ENCODE measurements around the gene SLC25A1. TPM values are rescaled to one million over a fixed set of nuclear protein-coding genes. Genes with fewer than 3 reads are reported as not detected.
"Not testable (repeated sequence)": the region's sequence is repeated elsewhere in the genome, so short reads cannot be mapped to it uniquely, and the experiment has no call there.

SLC25A1 gene
- total RNA-seq, 1 experiment from 2014 or later: 81.6 TPM

DNA sequence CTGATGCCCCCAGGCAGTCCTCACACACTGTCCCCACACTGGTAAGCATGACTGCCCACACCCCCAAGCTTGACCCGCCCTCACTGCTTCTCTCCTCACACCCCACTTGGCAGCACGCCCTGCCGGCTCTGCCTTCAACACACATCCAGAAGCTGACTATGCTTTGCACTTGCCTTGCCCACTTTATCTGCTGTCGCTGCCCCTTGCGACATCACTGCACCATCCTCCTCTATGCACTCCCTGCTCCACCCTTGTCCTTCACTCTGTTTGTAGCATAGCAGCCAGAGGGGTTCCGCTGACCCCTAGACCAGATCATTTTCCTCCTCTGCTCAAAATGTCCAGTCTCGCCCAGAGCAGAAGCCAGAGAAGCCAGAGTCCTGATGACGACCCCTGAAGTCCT lies 25.3 kb upstream of the SLC25A1 start:
- no peaks in the 10 kb centered on the region for H3K79me2 ChIP-seq (ENCODE audit: low read length)
- no peaks in the 10 kb centered on the region for H3K4me1 ChIP-seq (ENCODE audit: insufficient read depth, low read length)
- no peak for TF ChIP-seq EZH2 (IDR thresholded peaks at IDR 0.05; ENCODE audit: low read length, unreplicated experiment)
- no peaks in the 10 kb centered on the region for H3K27me3 ChIP-seq (ENCODE audit: low read length)
- ATAC-seq (no peak), DNase-seq (no peak)
- H3K9me2 ChIP-seq (replicated peaks; ENCODE audit: low read length): no peaks in the 10 kb centered on the region
- POLR2A ChIA-PET (ENCODE audit: unreplicated experiment): no interaction called here
- no peak overlapping the region for H3K4me2 ChIP-seq (ENCODE audit: low read length)
- H3F3A ChIP-seq (ENCODE audit: low read length, unreplicated experiment): no peaks in the 10 kb centered on the region
- no peaks in the 10 kb centered on the region for H3K36me3 ChIP-seq (ENCODE audit: low read depth, low read length)
- no TSS peak for BruUV-seq (replicated peaks)
- intact Hi-C loops (cut with micrococcal nuclease): no loop called here
- CTCF ChIA-PET: no interaction called here
- H2AFZ ChIP-seq (ENCODE audit: low read length): no peak overlapping the region
- H4K20me1 ChIP-seq (ENCODE audit: low read length): no peaks in the 10 kb centered on the region
- H3K27ac ChIP-seq (ENCODE audit: low read length): no peak overlapping the region
- no peak overlapping the region for H3K9ac ChIP-seq (ENCODE audit: low read length)
- H3K4me3 ChIP-seq (ENCODE audit: low read length): no peak overlapping the region
- no peaks in the 10 kb centered on the region for H3K9me3 ChIP-seq (ENCODE audit: low read length)

DNA sequence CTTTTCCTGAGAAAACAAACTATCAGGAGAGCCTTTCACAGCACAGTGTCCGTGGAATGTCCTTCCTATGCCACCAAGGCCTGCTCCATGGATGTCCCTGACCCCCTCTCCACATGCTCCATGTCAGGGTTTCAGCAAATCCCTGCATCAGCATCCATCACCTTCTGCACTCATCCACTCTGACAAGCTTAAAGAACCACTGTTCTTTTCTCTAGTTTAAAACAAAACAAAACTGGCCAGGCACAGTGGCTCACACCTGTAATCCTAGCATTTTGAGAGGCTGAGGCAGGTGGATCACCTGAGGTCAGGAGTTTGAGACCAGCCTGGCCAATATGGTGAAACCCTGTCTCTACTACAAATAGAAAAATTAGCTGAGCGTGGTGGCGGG lies 24.3 kb upstream of the SLC25A1 start:
- H3F3A ChIP-seq (ENCODE audit: low read length, unreplicated experiment); H3K4me2 ChIP-seq (ENCODE audit: low read length); intact Hi-C loops (cut with micrococcal nuclease); H3K79me2 ChIP-seq (ENCODE audit: low read length); H4K20me1 ChIP-seq (ENCODE audit: low read length); H3K27me3 ChIP-seq (ENCODE audit: low read length); ATAC-seq; H2AFZ ChIP-seq (ENCODE audit: low read length); H3K9me3 ChIP-seq (ENCODE audit: low read length); H3K9ac ChIP-seq (ENCODE audit: low read length); H3K4me3 ChIP-seq (ENCODE audit: low read length); POLR2A ChIA-PET (ENCODE audit: unreplicated experiment); H3K36me3 ChIP-seq (ENCODE audit: low read depth, low read length); H3K4me1 ChIP-seq (ENCODE audit: insufficient read depth, low read length); BruUV-seq (replicated peaks); DNase-seq; CTCF ChIA-PET; H3K27ac ChIP-seq (ENCODE audit: low read length); H3K9me2 ChIP-seq (replicated peaks; ENCODE audit: low read length): not testable (repeated sequence)

GRCh38 chr22:19201869-19202798 lies 23.6 kb upstream of the SLC25A1 start:
- Histone ChIP-seq H3K4me3 (ENCODE audit: low read length) (no peak overlapping the region), H3K79me2 (ENCODE audit: low read length) (no peaks in the 10 kb centered on the region), H3K36me3 (ENCODE audit: low read depth, low read length) (no peaks in the 10 kb centered on the region), H3K9me3 (ENCODE audit: low read length) (no peaks in the 10 kb centered on the region), H3F3A (ENCODE audit: low read length, unreplicated experiment) (no peaks in the 10 kb centered on the region), H3K9me2 (replicated peaks; ENCODE audit: low read length) (no peaks in the 10 kb centered on the region), H3K9ac (ENCODE audit: low read length) (no peak overlapping the region), H3K4me1 (ENCODE audit: insufficient read depth, low read length) (no peaks in the 10 kb centered on the region), H3K27ac (ENCODE audit: low read length) (no peak overlapping the region), H2AFZ (ENCODE audit: low read length) (no peak overlapping the region), H3K4me2 (ENCODE audit: low read length) (no peak overlapping the region), H3K27me3 (ENCODE audit: low read length) (no peaks in the 10 kb centered on the region), H4K20me1 (ENCODE audit: low read length) (no peaks in the 10 kb centered on the region)
- DNase-seq: no peak
- ChIA-PET CTCF (no interaction called here), POLR2A (ENCODE audit: unreplicated experiment) (interaction anchor here (0.6 kb wide), 1 partner anchor 24 kb away, joined by 3 read pairs; the partner anchor contains the start of gene SLC25A1)
- intact Hi-C loops (cut with micrococcal nuclease): no loop called here
- no peak for TF ChIP-seq EZH2 (IDR thresholded peaks at IDR 0.05; ENCODE audit: low read length, unreplicated experiment)
- TF ChIP-seq CTCF (conservative IDR thresholded peaks at IDR 0.05; ENCODE audit: low read depth, low read length): no peak
- no peak for TF ChIP-seq EZH2phosphoT487 (IDR thresholded peaks at IDR 0.05; ENCODE audit: borderline replicate concordance, low read length)
- ATAC-seq: no peak
- no TSS peak for BruUV-seq (replicated peaks)
